Naive B cell (primary cell): Measurements from ENCODE around the gene PCYT2. TPM values are rescaled to one million over a fixed set of nuclear protein-coding genes. Genes with fewer than 3 reads are reported as not detected.
"Not testable (repeated sequence)": the region's sequence is repeated elsewhere in the genome, so short reads cannot be mapped to it uniquely, and the experiment has no call there.

Source experiments
- ATAC-seq, 2 donors: fragments of 150-1000 bp; cut with Tn5 transposase; 2 replicates each; pipeline ENCODE4 v1.10.0; 2021; ENCODE audit warnings: low read depth in 2 of 2, mild to moderate bottlenecking in 2 of 2, moderate library complexity in 2 of 2
- DNase-seq: peaks from one replicate; pipeline ENCODE4 v3.0.0; 2022
- H3K27ac Mint-ChIP-seq, 6 donors: one replicate each; pipeline ENCODE4 v1.8.0; 2020 to 2022; ENCODE audit warnings: mild to moderate bottlenecking in 6 of 6, mixed read lengths in 6 of 6, moderate library complexity in 5 of 6, inconsistent platforms in 2 of 6
- H3K27me3 Mint-ChIP-seq, 3 donors: one replicate each; pipeline ENCODE4 v1.8.0; 2021 to 2022; ENCODE audit warnings: mixed read lengths in 3 of 3, mild to moderate bottlenecking in 1 of 3
- H3K36me3 Mint-ChIP-seq, 2 donors: one replicate each; pipeline ENCODE4 v1.8.0; 2020 to 2022; ENCODE audit warnings: mixed read lengths in 2 of 2, inconsistent platforms in 1 of 2, mild to moderate bottlenecking in 1 of 2
- H3K4me1 Mint-ChIP-seq, 3 donors: one replicate each; pipeline ENCODE4 v1.8.0; 2020 to 2022; ENCODE audit warnings: mixed read lengths in 3 of 3, inconsistent platforms in 1 of 3, mild to moderate bottlenecking in 1 of 3, moderate library complexity in 1 of 3
- H3K4me3 Mint-ChIP-seq, 8 donors: one replicate each; pipeline ENCODE4 v1.8.0; 2020 to 2022; ENCODE audit warnings: mild to moderate bottlenecking in 8 of 8, mixed read lengths in 8 of 8, moderate library complexity in 8 of 8, inconsistent platforms in 2 of 8
- H3K9me3 Mint-ChIP-seq, 7 donors: one replicate each; pipeline ENCODE4 v1.8.0; 2020 to 2022; ENCODE audit warnings: mixed read lengths in 7 of 7, mild to moderate bottlenecking in 5 of 7, inconsistent platforms in 2 of 7, moderate library complexity in 1 of 7
- polyA plus RNA-seq, 6 donors: library from polyadenylated mRNA; unstranded; fragments of 300-500 nt; fragmentation: Illumina TruSeq; gene quantifications; one replicate each; pipeline ENCODE4 v1.2.3, GENCODE V29; 2021; ENCODE audit warnings: low read depth in 6 of 6

PCYT2 gene
- polyA plus RNA-seq, 6 donors from 2014 or later = 19.0 to 28.4 (median 21.2) TPM

DNA sequence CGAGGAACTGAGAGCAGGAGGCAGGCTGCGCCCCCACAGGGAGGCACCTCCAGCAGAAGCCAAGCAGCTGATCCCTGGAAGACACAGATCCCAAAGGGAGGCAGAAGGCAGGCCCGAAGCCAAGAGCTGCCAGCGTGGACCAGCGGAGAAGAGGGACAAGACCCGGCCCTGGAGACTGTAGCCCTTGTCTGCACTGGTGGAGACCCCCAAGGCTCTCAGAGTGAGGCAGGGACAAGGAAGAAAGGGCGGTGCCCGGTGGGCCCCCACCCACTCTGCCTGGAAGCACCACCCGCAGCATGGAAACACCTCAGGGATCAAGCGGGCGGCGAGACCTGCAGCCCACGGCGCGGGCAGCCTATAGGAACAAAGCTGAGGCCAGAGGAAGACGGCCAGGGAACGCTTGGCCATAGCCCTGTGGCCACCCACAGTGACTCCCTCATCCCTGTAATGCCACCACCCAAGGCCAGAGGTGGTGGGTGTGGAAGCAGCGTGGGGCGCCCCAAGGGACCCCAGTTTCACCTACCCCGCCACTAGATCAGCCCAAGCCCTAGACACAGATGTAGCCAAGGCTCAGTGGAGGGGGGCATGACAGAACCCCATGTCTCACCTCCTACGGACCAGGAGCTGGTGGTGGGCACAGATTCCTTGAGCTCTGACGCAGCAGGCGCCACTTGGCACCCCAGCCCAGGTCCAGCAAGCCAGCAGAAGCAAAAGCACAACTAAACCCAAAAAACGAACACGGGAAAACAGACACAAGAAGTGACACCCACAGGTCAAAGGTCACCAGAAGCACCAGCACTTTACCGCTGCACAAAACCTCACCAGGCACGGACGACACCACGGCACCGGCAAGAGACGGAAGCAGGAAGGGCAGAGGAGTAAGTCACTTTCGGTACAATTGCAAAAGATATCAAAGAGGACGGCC lies 9.7 kb upstream of the PCYT2 start:
- no peak for ATAC-seq
- no peaks in the 10 kb centered on the region for H3K27me3 Mint-ChIP-seq
- no peaks in the 10 kb centered on the region for H3K9me3 Mint-ChIP-seq
- no peak for DNase-seq
- peak overlapping the region in 1 of 8 donors; percentile 41 for H3K4me3 Mint-ChIP-seq
- H3K4me1 Mint-ChIP-seq = peaks cover 29 to 42% (median 33%) of the 10 kb centered on the region in 3 donors
- H3K36me3 Mint-ChIP-seq = no peaks in the 10 kb centered on the region
- H3K27ac Mint-ChIP-seq = peak overlapping the region in 1 of 6 donors; percentile 70

- Mint-ChIP-seq H3K36me3 (no peaks in the 10 kb centered on the region), H3K4me3 (peak overlapping the region in 4 of 8 donors; percentile 65 to 91 (median 85)), H3K27ac (peak overlapping the region in 5 of 6 donors; percentile 33 to 88 (median 80)), H3K4me1 (peaks cover 32 to 44% (median 33%) of the 10 kb centered on the region in 3 donors), H3K27me3 (no peaks in the 10 kb centered on the region), H3K9me3 (no peaks in the 10 kb centered on the region)
- DNase-seq (no peak), ATAC-seq (no peak)
Measured at GRCh38 chr17:81918832-81919545, 7.8 kb upstream of the PCYT2 start.

DNA sequence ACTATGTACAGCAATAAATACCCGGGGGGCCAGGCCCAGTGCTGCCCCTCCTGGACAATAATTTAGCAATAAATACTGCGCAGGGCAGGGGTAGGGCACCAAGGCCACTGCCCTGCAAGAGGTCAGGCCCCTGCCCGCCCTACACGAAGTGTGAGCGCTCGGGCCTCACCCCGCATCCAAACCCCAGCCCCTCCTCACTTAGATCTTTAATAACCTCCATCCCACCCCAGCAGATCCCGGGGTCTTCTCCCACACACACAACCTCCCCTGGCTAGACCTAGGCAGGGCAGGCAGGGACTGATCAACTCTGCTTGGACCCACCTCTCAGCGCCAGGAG lies 7.1 kb upstream of the PCYT2 start:
- peak overlapping the region; percentile 44 to 90 (median 87) for H3K27ac Mint-ChIP-seq
- not testable (repeated sequence) for H3K36me3 Mint-ChIP-seq, H3K9me3 Mint-ChIP-seq, H3K27me3 Mint-ChIP-seq, DNase-seq
- ATAC-seq = peak; percentile 6 to 14
- H3K4me3 Mint-ChIP-seq = peak overlapping the region; percentile 86 to 97 (median 91)
- peaks cover 30 to 38% (median 33%) of the 10 kb centered on the region in 3 donors for H3K4me1 Mint-ChIP-seq

GRCh38 chr17:81917565-81918332 lies 6.5 kb upstream of the PCYT2 start, which contains the start of gene SIRT7:
Gene SIRT7 (minus strand): TSS chr17:81918176. CDS start chr17:81918131, 45 bp downstream.
- ATAC-seq (peak; percentile 91 to 92), DNase-seq (peak; percentile 78)
- peaks cover 30 to 36% (median 33%) of the 10 kb centered on the region in 3 donors for H3K4me1 Mint-ChIP-seq
- H3K36me3 Mint-ChIP-seq = no peaks in the 10 kb centered on the region
- H3K27me3 Mint-ChIP-seq = no peaks in the 10 kb centered on the region
- peak within 1 kb of the TSS; percentile 44 to 90 (median 87) for H3K27ac Mint-ChIP-seq
- H3K4me3 Mint-ChIP-seq = peak within 1 kb of the TSS; percentile 87 to 97 (median 91)
- H3K9me3 Mint-ChIP-seq = no peaks in the 10 kb centered on the region

GRCh38 chr17:81916234-81917001 lies 5.2 kb upstream of the PCYT2 start:
- Mint-ChIP-seq H3K9me3 (no peaks in the 10 kb centered on the region), H3K27me3 (no peaks in the 10 kb centered on the region), H3K4me3 (peak overlapping the region; percentile 72 to 91 (median 88)), H3K4me1 (peaks cover 26 to 41% (median 33%) of the 10 kb centered on the region in 3 donors), H3K27ac (no peak overlapping the region), H3K36me3 (no peaks in the 10 kb centered on the region)
- no peak for ATAC-seq
- no peak for DNase-seq

- H3K27ac Mint-ChIP-seq = peak overlapping the region in 1 of 6 donors; percentile 57
- no peaks in the 10 kb centered on the region for H3K27me3 Mint-ChIP-seq
- H3K9me3 Mint-ChIP-seq = no peaks in the 10 kb centered on the region
- H3K36me3 Mint-ChIP-seq = no peaks in the 10 kb centered on the region
- peak overlapping the region in 3 of 8 donors; percentile 32 to 91 (median 59) for H3K4me3 Mint-ChIP-seq
- DNase-seq (no peak), ATAC-seq (no peak)
- H3K4me1 Mint-ChIP-seq = peaks cover 26 to 41% (median 34%) of the 10 kb centered on the region in 3 donors
Measured at GRCh38 chr17:81915331-81915730, 4.1 kb upstream of the PCYT2 start.

GRCh38 chr17:81914103-81914850 lies 3.1 kb upstream of the PCYT2 start:
- Mint-ChIP-seq H3K9me3 (no peaks in the 10 kb centered on the region), H3K4me3 (peak overlapping the region in 2 of 8 donors; percentile 16 to 24), H3K27me3 (no peaks in the 10 kb centered on the region), H3K27ac (no peak overlapping the region), H3K36me3 (no peaks in the 10 kb centered on the region), H3K4me1 (peaks cover 26 to 37% (median 34%) of the 10 kb centered on the region in 3 donors)
- ATAC-seq (no peak), DNase-seq (no peak)

DNA sequence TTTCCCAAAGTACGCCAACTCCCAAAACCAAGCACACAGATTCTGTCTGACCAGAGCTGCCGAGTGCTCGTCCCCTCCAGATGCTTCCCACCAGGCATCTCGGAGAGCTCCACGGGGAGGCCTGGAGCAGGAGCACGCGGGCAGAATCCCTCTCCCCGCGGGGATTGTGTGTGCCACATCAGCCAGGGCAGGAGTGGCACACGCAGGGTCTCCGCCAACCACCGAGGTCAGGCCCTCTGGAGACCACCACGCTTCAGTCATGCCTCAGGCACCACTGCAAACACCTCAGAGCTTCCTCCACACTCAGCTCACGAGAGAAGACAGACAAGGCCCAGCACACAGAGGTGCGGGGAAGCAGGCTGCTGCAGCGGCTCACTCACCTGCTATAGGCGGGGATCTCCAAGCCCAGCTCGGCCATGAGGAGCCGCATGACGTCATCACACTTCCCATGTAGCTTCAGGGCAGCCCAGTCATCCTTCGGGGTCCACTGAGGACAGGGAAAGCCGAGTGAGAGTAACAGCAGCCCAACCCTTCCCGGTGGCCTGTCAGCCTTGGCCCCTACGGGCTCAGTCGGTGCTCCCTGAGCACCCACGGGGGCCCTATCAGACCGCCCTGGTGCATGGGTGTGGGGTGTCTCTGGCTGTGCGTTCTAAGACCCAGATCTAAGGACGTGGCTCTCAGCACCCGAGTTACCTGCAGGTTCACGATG lies 2.3 kb upstream of the PCYT2 start:
- peaks cover 26 to 32% (median 30%) of the 10 kb centered on the region in 3 donors for H3K4me1 Mint-ChIP-seq
- ATAC-seq = no peak
- peak overlapping the region in 4 of 8 donors; percentile 7 to 83 (median 40) for H3K4me3 Mint-ChIP-seq
- no peaks in the 10 kb centered on the region for H3K9me3 Mint-ChIP-seq
- no peak for DNase-seq
- no peaks in the 10 kb centered on the region for H3K36me3 Mint-ChIP-seq
- no peaks in the 10 kb centered on the region for H3K27me3 Mint-ChIP-seq
- peak overlapping the region in 3 of 6 donors; percentile 1 to 32 (median 24) for H3K27ac Mint-ChIP-seq

GRCh38 chr17:81912441-81913309 lies 1.5 kb upstream of the PCYT2 start:
- ATAC-seq = no peak
- H3K9me3 Mint-ChIP-seq = no peaks in the 10 kb centered on the region
- DNase-seq = no peak
- H3K4me3 Mint-ChIP-seq = peak overlapping the region in 7 of 8 donors; percentile 26 to 83 (median 65)
- peak overlapping the region in 3 of 6 donors; percentile 24 to 42 (median 32) for H3K27ac Mint-ChIP-seq
- H3K27me3 Mint-ChIP-seq = no peaks in the 10 kb centered on the region
- H3K36me3 Mint-ChIP-seq = no peaks in the 10 kb centered on the region
- H3K4me1 Mint-ChIP-seq = peaks cover 17 to 25% (median 23%) of the 10 kb centered on the region in 3 donors

DNA sequence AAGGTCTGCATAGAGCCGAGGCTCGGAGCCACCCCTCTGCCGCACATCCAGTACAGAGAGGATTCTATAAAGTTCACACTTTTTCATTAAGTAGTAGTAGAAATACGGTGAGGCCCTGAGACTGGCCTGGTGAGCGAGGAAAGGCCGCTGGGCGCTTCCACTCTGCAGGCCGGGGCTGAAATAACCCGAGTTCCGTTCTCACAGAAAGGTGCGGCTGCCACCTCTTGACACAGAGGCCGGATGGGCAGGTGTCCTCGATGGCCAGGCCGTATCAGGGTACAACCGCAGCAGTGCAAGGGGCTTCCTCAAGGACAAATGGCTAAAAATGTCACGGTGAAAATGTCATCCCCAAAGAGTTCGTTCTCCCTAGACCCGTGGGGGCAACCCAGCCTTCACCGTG lies 770 bp upstream of the PCYT2 start:
- H3K9me3 Mint-ChIP-seq = no peaks in the 10 kb centered on the region
- ATAC-seq (no peak), DNase-seq (no peak)
- peak overlapping the region in 1 of 6 donors; percentile 43 for H3K27ac Mint-ChIP-seq
- H3K4me3 Mint-ChIP-seq = peak overlapping the region; percentile 61 to 88 (median 74)
- H3K4me1 Mint-ChIP-seq = peaks cover 14 to 20% (median 18%) of the 10 kb centered on the region in 3 donors
- H3K27me3 Mint-ChIP-seq = no peaks in the 10 kb centered on the region
- H3K36me3 Mint-ChIP-seq = no peaks in the 10 kb centered on the region
